ENCODE measurements around the gene INPP5A.
A peak's percentile ranks its signal among the peaks of the same experiment; 100 is the strongest.
"Not testable (repeated sequence)": the region's sequence is repeated elsewhere in the genome, so short reads cannot be mapped to it uniquely, and the experiment has no call there.

Gene INPP5A

DNA sequence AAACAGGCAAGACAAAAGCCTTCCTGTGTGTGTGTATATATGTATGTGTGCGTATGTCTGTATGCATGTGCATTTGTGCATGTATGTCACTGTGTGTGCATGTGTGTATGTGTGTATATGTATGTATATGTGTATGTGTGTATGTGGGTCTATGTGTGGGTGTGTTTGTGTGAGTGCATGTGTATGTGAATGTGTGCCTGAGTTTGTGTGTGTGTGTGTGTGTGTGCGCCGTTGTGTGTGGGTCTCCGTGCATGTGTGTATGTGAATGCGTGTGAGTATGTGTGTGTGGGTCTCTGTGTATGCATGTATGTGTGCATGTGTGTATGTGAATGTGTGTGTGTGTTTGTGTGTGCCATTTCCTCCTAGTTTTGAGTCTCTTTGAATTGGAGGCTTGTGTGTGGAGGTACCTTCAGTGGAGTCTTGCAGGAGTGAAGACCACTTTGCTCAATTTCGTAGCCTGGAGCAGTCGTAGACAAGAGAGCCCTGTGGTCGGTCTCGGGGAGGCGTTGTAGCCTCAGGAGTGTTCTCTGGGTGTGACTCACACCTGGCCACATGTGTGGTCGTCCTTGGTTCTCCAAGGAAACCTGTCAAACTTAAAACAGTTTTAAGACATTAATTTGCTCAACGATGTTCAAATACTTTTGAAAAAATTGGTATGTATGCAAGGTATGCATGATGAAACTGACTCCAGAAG, 28.1 kb downstream of the INPP5A start:
- DNase-seq, result no peak

DNA sequence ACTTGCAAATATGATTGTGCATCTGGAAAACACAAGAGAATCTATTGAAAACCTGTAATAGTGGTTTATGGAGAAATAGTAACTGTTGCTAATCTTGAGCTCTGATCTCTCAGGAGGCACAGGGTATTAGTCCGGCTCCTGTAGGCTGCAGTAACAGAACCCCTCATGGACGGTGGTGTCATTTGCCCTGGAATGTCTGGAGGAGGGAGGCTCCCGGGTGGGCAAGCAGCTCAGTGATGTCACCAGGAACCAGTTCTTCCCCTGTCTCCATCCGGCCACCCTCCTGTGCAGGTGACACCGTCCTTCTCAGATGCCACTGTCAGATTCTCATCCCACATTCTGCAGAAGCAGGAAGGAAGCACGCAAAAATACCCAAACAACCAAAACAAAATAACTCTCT, 29.3 kb downstream of the INPP5A start:
- DNase-seq, result no peak

DNA sequence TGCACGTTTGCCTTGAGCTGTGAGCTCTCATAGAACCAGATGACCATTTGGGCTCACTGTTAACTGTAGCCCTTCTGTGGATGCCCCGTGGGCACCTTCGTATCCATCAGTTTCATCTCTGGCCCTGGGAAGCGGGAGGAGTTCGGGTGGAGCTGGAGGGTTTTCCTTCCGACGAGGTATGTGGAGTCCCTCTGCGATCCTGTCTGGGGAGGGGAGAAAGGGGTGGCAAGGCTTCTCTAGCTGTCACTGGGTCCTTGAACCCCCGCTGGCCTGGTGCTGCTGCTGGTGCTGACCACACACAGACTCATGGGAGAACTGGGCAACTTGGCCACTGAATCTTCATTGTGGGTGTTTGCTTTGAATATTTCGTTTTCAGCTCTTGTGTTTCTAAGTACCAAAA, 32.7 kb downstream of the INPP5A start:
- no peak for DNase-seq

GRCh38 chr10:132570771-132571649, 33.4 kb downstream of the INPP5A start:
- DNase-seq, result no peak

DNA sequence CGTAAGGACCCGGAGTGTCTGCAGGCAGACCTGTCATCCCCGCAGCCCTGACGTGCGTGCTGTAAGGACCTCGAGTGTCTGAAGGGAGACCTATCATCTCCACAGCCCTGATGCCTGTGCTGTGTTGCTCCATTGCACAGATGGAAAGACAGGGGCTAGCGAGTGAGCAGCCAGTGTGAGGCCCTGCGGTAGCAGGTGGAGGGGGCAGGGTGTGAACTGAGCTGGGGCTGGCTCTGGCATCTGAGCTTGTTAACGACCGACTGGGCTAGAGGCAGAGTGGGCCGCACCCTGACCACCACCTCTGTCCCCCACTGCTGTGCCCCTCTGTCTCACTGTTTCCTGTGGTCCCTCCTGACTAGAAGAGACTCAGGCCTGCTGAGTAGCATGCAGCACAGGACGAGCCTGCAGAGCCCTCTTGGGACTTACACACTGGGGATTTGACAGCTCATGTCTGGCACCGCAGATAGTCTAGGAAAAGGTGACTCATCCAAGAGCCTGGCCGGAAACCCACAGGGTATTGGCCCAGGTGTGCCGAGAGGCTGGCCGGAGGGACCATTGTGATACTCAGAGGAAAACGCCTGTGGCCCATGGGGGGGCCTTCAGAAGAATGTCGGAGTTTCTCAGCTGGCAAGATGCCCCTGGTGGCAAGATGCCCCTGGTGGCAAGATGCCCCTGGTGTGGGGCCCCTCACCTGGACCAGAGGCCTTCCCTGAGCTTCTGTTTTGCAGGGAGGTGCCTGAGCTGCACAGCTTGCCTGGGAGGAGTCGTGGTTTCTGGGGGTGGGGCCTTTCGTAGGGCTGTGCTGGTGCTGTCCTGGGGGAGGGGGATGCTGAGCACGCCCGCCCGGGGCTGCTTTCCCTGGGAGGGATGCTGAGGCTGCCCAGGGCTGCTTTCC, 34.3 kb downstream of the INPP5A start:
- DNase-seq, result peak; percentile 55

- no peak for DNase-seq
These were observed 35.0 kb downstream of the INPP5A start for GRCh38 chr10:132572545-132572937.

DNA sequence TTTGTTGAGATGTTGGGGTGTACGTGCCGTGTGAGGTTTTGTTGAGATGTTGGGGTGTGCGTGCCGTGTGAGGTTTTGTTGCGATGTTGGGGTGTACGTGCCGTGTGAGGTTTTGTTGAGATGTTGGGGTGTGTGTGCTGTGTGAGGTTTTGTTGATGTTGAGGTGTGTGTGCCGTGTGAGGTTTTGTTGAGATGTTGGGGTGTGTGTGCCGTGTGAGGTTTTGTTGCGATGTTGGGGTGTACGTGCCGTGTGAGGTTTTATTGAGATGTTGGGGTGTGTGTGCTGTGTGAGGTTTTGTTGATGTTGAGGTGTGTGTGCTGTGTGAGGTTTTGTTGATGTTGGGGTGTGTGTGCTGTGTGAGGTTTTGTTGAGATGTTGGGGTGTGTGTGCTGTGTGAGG, 35.4 kb downstream of the INPP5A start:
- DNase-seq, result not testable (repeated sequence)

GRCh38 chr10:132574288-132574687, 36.7 kb downstream of the INPP5A start:
- no peak for DNase-seq

GRCh38 chr10:132574783-132575319, 37.3 kb downstream of the INPP5A start:
- DNase-seq, result no peak

- DNase-seq, result no peak
These were observed 38.0 kb downstream of the INPP5A start for GRCh38 chr10:132575320-132576201.

- DNase-seq, result no peak
These were observed 39.2 kb downstream of the INPP5A start for GRCh38 chr10:132576671-132577349.

DNA sequence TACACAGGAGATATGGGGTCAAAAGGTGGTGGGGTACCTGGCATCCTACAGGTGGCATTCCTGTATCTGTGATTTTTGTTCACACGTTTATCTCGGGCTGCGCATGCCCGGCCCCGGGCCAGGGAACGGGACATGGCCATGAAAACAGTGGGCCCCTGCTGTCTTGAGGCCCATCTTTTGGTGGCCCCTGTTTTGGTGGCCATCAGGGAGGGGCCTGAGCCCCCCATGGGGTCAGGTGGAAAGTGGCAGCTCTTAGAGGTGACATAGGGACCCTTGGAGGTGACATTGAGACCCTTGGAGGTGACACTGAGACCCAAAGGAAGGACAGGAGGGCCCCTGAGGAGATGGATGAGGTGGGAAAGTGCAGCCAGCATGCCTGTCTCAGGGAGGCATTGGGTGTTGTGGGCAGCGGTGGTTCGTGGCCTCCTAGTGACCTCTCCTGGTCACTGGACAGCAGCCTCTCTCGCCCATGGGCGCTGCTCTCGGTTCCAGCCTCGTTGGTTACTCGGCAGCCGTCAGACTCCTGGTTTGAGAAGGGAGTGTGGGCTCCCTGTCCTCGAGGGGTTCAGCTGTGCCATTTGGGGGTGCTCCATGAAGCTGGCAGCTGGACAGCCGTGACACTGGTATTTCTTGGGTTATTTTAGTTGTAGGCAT, 39.9 kb downstream of the INPP5A start:
- DNase-seq, result no peak

DNA sequence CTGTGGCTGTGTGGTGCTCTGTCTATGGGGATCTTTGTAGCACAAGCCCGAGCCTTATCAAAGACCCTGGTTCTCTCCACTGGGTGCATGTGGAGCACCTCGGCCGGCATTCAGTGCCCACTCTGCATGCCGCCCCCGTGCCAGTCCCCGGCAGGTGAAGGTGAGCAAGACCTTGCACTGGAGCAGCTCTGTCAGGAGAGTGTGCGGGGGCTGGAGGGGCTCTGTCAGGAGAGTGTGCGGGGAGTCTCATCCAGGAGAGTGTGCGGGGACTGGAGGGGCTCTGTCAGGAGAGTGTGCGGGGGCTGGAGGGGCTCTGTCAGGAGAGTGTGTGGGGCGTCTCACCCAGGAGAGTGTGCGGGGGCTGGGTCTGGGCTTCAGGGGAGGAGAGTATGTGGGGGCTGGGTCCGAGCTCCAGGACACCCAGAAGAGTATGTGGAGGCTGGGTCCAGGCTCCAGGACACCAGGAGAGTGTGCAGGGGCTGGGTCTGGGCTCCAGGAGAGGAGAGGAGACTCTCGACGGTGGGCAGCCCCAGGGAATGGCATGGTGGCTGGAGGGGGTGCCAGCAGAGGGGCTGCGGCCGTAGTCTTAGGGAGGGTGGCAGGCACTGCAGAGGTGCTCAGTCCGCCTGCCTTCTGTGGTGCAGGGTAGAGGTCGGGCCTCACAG, 40.8 kb downstream of the INPP5A start:
- DNase-seq, result no peak

DNA sequence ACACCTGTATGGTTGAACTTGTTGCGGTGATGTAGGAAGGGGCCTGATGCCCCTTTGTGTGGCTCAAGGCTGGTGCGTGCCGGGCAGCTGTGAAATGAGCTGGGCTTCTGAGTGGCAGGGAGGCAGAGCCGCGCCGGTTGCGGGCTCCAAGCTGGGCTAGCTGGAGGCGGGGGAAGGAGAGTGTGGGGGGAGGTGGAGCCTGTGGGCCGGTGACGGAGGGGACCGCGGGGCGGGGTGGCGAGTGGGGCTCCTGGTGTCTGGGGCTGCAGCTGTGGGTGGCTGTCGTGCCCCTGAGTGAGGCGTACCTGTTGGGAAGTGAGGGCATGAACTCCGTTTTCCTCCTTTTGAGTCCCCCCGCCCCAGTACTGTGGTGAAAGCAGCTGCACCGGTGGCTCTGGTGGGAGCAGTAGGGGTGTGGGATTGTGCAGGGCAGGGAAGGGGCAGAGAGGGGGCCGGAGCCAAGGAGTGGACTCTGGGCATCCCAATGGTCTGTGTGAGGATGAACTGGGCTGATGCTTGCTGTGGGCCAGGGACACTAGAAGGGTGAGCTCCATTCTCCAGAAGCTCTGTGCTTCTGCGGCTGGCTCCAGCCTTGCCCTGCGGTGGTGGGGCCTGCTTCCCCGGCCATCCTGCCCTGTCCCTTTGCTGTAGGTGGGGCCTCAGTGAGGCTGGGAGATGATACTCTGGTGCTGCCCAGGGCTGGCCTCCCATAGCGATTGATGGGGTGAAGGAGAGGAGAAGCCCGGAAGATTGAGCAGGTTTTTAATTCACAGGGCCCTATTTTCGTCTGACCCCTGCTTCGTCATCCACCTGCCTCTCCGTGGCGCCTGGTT, 41.7 kb downstream of the INPP5A start:
- DNase-seq, result no peak

GRCh38 chr10:132580143-132580542, 42.6 kb downstream of the INPP5A start:
- no peak for DNase-seq

DNA sequence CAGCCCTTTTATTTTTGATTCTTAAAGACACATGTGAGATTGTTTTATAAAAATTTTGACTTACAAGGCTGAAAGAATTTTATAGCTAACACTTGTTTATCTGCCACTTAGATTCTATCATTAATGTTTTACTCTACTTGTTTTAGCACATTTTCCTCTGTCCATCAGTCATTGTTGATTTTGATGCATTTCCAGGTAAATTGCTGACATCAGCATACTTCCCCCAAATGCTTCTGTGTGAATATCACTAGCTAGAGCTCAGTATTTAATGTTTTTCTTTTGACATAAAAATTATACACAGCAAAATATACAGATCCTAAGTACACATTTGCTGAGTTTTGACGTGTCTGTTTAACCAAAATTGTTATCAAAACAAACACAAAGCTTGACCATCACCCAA, 43.0 kb downstream of the INPP5A start:
- DNase-seq, result no peak

DNA sequence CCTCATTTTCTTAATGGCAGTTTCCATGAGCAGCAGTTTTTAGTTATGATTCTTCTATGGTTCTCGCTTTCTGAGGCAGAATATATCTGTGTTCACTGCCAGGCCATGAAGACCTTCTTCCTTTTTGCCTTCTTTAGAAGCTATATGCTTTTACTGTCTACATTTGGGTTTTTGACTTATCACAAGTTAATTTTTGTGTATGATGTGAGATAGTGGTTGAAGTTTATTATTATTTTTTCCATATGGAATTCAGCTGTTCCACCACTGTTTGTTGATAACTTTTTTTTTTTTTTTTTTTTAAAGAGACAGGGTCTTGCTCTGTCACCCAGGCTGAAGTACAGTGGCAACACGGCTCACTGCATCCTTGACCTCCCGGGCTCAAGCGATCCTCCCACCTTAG, 44.5 kb downstream of the INPP5A start:
- no peak for DNase-seq

- no peak for DNase-seq
These were observed 45.2 kb downstream of the INPP5A start for GRCh38 chr10:132582771-132583170.

DNA sequence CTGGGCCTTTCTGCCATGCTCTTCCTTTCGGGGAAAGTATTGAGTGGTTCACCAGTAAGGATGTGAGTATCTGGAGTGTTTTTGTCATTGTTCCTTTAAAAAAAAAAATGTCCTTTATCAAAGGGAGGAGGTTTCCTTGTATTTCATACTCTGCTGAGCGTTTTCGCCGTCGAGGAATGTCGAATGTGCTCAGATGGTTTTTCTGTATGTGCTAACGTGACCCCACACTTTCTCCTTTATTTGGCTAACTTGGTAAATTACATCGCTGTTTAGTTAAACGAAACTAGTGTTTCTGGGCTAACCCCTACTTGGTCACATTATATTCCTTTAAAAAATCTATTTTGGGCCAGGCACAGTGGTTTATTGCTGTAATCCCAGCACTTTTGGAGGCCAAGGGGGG, 45.9 kb downstream of the INPP5A start:
- no peak for DNase-seq

Measured in activated effector memory CD4-positive, alpha-beta T cell treated with Interleukin-2 at 50 U/mL for 16 hours (primary cell).